IPS-15b (cell line): ENCODE measurements around the gene ANKRD13C.

ENCODE experiments used
- H3K27me3 ChIP-seq: one replicate; pipeline ENCODE4 v1.6.1; 2013; ENCODE audit warnings: low read length; ENCODE audit not compliant: control insufficient read depth, insufficient read depth
- H3K36me3 ChIP-seq: one replicate; pipeline ENCODE4 v1.6.1; 2013; ENCODE audit warnings: low read length; ENCODE audit not compliant: control insufficient read depth, insufficient read depth
- H3K4me1 ChIP-seq: one replicate; pipeline ENCODE4 v1.6.1; 2013; ENCODE audit warnings: mild to moderate bottlenecking, low read length; ENCODE audit not compliant: control insufficient read depth, insufficient read depth
- H3K4me3 ChIP-seq: one replicate; pipeline ENCODE4 v1.5.1; 2013; ENCODE audit warnings: low read depth, low read length
- H3K9ac ChIP-seq: one replicate; pipeline ENCODE4 v1.6.1; 2013; ENCODE audit warnings: low read depth, mild to moderate bottlenecking, low read length
- H3K9me3 ChIP-seq: one replicate; pipeline ENCODE4 v1.6.1; 2013; ENCODE audit warnings: mild to moderate bottlenecking, low read length; ENCODE audit not compliant: control insufficient read depth, insufficient read depth

The ANKRD13C gene

DNA sequence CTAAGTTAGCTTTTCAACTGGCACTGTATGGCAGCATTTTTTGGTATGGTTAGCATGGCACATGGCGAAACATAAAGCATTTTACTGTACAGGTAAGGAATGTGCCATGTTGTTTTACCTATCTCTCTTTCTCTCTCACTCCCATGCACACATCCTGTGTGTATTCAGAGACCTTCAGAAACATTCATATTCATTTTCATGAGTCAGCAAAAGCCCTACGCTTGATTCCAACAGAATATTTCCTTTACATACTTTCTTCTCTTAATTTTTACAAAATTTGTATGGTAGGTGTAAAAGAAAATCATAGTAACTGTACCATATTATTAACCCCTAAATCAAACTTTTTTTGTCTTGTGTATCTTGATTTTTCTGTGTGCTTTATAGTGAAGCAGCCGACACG, 123.0 kb downstream of the ANKRD13C start:
- Histone ChIP-seq H3K36me3 (peaks cover 26% of the 10 kb centered on the region), H3K4me3 (no peak overlapping the region), H3K9ac (no peak overlapping the region), H3K27me3 (no peaks in the 10 kb centered on the region), H3K4me1 (no peaks in the 10 kb centered on the region), H3K9me3 (no peaks in the 10 kb centered on the region)

DNA sequence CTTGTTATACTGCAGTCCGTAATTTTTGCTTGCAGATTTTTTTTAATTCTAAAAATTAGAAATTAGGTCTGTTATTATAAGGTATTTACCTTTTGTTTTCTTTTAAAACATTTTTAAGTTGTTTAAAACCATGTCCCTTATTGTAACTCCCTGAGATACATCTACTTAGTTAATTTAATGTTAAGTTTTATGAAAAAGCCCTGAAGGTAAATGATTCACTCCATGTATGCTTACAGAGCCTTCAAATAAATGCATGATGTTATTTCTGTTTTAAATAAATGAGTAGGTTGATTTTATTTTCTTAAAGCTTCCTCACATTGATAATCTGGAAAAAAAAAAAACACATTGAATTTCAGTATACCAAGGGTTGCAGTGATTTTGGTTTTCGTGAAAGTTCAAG, 125.9 kb downstream of the ANKRD13C start:
- Histone ChIP-seq H3K4me3 (no peak overlapping the region), H3K36me3 (peaks cover 19% of the 10 kb centered on the region)

DNA sequence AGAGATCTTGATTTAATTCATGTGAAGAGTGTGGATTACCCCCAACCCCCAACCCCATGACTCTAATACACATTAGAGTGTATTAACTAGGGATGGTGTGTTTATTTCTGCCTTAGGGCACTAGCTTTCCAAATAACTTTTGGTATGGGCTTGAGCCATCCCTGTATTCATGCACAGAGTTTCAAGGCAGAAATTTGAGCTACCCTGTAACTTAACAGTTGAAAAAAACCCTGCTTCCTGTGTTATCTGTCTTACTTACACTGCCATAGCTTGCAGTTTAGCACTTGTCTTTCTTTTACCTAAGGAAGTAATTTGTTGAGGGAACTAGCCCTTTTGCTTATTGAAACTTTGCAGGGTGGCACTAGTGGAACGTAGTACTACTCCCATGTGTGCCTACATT, 127.1 kb downstream of the ANKRD13C start:
- Histone ChIP-seq H3K4me3 (no peak overlapping the region), H3K27me3 (no peaks in the 10 kb centered on the region), H3K4me1 (peaks cover 6% of the 10 kb centered on the region), H3K36me3 (peaks cover 15% of the 10 kb centered on the region), H3K9ac (no peak overlapping the region), H3K9me3 (no peaks in the 10 kb centered on the region)

More for the DNA sequence above, 125.9 kb downstream of the ANKRD13C start:
- Histone ChIP-seq H3K4me1 (peaks cover 4% of the 10 kb centered on the region), H3K9me3 (no peaks in the 10 kb centered on the region), H3K9ac (no peak overlapping the region), H3K27me3 (no peaks in the 10 kb centered on the region)

DNA sequence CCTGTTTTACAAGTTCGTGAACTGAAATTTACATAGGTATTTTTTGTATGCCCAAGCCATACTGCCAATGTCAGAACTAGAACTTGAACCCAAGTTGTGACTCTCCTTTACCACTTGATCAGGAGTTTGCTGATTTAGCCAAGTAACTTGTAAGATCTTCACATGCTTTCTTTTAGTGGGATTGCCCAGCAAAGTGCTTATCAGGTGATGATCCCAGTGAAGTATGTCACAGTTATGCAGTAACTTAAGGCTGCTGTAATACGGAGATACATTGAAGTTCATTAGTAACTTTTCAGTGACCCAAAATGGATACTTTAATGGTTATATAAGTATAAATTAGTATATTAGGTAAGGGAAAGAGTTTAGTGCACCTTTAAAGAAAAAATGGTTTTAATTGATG, 129.6 kb downstream of the ANKRD13C start:
- H3K4me1 ChIP-seq: peaks cover 7% of the 10 kb centered on the region
- no peaks in the 10 kb centered on the region for H3K9me3 ChIP-seq
- no peaks in the 10 kb centered on the region for H3K27me3 ChIP-seq
- peaks cover 4% of the 10 kb centered on the region for H3K36me3 ChIP-seq
- H3K9ac ChIP-seq: no peak overlapping the region
- no peak overlapping the region for H3K4me3 ChIP-seq

DNA sequence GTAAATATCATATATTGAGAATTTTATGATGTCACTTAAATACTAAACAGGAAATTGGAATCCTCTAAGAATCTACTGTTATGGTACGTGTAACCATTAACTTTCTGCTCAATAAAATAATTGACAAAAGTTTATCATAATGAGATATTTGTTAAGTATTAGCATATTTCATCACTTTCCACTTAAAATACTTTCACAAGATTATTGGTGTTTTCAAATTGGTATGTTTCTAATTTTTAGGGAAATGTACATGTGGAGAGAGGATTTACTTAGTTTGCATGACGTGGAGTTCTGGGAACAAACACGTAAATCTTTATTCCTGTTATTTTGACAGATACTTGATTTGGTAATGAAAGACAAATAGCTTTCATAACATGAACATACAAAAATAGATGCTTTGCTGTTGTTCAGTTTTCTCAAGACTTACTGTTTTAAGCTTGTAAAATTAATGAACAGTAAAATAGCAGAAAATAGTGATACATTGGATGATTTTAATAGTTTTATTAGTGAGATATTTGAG, 131.7 kb downstream of the ANKRD13C start:
- no peaks in the 10 kb centered on the region for H3K27me3 ChIP-seq
- peak overlapping the region; percentile 98 for H3K9ac ChIP-seq
- H3K4me3 ChIP-seq: peak overlapping the region; percentile 89
- H3K4me1 ChIP-seq: peaks cover 7% of the 10 kb centered on the region
- no peaks in the 10 kb centered on the region for H3K9me3 ChIP-seq
- no peaks in the 10 kb centered on the region for H3K36me3 ChIP-seq

DNA sequence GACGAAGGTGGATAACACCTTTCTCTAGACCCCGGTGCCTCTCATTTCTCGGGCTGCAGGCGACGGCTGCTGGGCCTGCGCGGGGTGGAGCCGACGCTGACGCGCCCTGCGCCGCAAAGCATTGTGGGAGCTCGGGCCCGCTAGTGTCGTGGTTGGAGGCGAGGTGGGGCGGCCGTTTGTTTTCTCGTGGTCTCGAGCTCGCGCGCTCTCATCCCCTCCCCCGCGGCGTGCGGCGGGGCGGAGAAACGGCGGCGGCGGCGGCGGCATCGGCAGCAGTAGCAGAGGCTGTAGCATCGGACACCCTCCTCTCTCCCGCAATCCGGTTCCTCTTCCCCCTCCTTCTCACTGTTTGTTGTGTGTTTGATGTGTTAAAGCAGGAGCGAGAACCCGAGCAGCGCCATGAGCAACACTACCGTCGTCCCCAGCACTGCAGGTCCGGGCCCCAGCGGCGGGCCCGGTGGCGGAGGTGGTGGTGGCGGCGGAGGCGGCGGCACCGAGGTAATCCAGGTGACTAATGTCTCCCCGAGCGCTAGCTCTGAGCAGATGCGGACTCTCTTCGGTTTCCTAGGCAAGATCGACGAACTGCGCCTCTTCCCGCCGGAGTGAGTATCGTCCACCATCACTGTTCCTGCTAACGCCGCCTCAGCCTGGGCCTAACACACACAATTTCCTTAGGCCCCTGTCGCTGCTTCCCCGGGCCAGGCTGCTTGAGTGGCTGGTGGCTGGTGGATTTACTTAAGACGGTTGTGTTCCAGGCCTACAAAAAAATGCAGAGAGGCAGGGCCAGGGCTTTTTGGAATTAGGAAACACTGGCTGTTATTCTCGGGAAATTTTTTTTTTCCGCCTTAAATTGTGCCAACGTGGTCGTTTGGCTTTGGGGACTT, 133.0 kb downstream of the ANKRD13C start, which contains the start of gene SRSF11:
SRSF11 (plus strand) TSS at position 143 of the 884 bp plus-strand sequence; CDS start at position 400, 257 bp downstream.
- peaks cover 7% of the 10 kb centered on the region for H3K4me1 ChIP-seq
- no peaks in the 10 kb centered on the region for H3K27me3 ChIP-seq
- no peaks in the 10 kb centered on the region for H3K36me3 ChIP-seq
- H3K4me3 ChIP-seq: peak within 1 kb of the TSS; percentile 89
- no peaks in the 10 kb centered on the region for H3K9me3 ChIP-seq
- H3K9ac ChIP-seq: peak within 1 kb of the TSS; percentile 98

DNA sequence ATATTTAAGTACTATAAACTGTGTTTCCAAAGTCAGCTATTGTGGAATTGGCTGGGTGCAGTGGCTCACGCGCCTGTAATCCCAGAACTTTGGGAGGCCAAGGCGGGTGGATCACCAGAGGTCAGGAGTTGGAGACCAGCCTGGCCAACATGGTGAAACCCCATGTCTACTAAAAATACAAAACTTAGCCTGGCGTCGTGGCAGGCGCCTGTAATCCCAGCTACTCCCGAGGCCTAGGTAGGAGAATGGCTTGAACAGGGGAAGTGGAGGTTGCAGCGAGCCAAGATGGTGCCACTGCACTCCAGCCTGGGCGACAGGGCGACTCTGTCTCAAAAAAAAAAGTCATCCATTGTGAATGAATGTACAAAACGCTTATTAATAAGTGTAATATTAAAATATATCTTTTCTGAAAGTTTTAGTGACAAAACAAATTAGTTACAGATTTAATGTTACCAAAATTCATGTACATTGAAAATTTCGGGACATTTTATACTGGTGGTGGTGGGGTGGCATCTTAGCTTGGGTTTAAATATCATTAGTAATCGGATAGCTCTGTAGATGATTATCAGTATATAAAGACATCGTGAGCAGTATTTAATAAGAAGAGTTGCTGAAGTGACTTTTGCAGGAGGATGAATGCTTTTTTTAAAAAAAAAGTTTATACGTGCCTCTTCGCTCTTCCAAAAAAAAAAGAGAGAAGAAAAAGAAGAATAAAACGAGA, 133.8 kb downstream of the ANKRD13C start:
- Histone ChIP-seq H3K27me3 (no peaks in the 10 kb centered on the region), H3K36me3 (no peaks in the 10 kb centered on the region), H3K9me3 (no peaks in the 10 kb centered on the region), H3K9ac (peak overlapping the region; percentile 38), H3K4me3 (peak overlapping the region; percentile 89), H3K4me1 (peaks cover 7% of the 10 kb centered on the region)

DNA sequence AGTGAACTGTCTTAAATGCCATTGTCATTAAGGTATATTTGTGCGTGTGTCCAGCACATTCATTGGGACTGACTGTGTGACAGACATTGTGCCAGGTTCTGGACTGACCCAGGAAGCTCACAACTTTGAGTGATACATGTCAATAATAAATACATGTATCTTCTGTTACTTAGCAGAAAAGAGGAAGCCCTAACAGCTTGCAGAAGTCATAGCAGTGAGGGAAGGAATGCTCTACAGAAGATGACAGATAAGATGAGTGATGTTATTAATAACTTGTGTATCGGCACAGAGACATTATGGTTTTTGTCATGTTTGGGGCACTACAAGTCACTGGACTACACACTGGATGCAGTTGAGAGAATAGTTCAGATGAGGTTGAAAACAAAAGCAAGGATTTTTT, 134.5 kb downstream of the ANKRD13C start:
- Histone ChIP-seq H3K9me3 (no peaks in the 10 kb centered on the region), H3K27me3 (no peaks in the 10 kb centered on the region), H3K4me3 (no peak overlapping the region), H3K9ac (no peak overlapping the region), H3K4me1 (peaks cover 7% of the 10 kb centered on the region), H3K36me3 (no peaks in the 10 kb centered on the region)

DNA sequence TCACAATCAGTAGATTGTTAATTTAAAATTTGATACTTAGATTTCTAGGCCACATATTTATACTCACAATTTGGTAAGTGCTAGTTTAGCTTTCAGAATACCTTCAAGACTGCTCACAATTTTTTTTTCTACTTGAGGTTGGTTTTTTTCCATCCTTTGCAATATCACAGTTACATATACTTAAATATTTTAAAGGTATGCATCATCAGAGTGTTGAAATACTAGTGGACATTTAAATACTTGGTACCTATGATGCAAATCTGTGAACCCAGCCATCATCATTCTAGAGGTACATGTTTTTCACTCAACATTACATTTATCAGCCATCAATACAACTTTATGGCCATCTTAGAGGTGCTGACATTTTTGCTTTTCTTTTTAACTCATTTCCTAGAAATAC, 143.0 kb downstream of the ANKRD13C start:
- Histone ChIP-seq H3K9me3 (no peaks in the 10 kb centered on the region), H3K27me3 (no peaks in the 10 kb centered on the region), H3K4me3 (no peak overlapping the region), H3K9ac (no peak overlapping the region), H3K4me1 (no peaks in the 10 kb centered on the region), H3K36me3 (no peaks in the 10 kb centered on the region)

DNA sequence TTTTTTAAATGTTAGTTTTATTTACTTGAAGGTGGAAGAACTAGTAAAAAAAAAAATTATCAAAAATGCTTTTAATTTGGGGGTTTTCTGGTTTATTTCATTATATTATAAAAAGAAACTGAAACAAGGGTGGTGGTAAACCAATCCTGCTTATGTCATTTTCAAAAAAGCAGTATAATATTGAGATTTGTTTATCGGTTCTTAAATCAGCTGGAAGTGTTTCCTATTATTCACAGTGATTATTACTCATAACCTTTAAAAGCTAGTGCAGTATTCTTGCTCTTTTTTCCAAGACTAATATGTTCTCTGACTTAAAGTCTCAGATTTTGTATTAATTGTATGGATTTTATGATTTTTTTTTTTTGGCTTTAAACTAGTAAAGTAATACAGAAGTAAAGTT, 143.7 kb downstream of the ANKRD13C start:
- H3K36me3 ChIP-seq: no peaks in the 10 kb centered on the region
- H3K4me1 ChIP-seq: no peaks in the 10 kb centered on the region
- no peaks in the 10 kb centered on the region for H3K27me3 ChIP-seq
- H3K9ac ChIP-seq: no peak overlapping the region
- H3K4me3 ChIP-seq: no peak overlapping the region
- no peaks in the 10 kb centered on the region for H3K9me3 ChIP-seq
